NCI-H82 treated with DMSO at 0.1 percent for 48 hours (cell line): ENCODE results near the gene RNASEL.

Experiments
- DNase-seq: peaks from one replicate; lab custom pipeline; 2025; ENCODE audit not compliant: unreplicated experiment; lab: John Stamatoyannopoulos, UW

Gene RNASEL

DNA sequence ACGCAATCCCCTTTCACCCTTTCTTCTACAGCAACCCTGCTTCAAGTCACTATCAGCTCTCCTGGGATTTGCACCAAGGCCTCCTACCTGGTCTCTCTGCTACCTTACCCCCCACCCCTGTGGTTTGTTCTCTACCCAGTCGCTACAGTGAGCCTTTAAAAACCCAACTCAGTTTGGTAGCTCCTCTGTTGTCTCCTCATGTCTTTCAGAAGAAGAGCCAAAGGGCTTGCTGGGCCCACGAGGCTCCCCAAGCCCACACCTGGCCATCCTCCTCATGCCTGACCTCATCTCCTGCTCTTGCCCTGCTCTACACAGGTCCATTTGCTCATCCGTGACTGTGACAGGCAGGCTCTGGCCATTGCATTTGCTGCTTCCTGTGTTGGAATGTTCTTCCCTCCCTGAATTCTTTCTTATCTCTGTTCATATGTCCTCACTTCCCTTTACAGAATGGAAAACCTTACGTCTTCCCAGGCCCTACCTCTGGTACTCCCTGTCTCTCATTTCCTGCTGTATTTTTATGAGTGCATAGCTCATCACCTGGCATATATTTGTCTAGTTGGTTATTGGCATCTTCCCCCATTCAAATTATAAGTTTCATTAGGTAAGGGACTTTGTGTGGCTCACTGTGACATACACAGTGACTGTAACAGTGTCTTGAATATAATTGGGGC lies 11.8 kb upstream of the RNASEL start:
- no peak for DNase-seq

DNA sequence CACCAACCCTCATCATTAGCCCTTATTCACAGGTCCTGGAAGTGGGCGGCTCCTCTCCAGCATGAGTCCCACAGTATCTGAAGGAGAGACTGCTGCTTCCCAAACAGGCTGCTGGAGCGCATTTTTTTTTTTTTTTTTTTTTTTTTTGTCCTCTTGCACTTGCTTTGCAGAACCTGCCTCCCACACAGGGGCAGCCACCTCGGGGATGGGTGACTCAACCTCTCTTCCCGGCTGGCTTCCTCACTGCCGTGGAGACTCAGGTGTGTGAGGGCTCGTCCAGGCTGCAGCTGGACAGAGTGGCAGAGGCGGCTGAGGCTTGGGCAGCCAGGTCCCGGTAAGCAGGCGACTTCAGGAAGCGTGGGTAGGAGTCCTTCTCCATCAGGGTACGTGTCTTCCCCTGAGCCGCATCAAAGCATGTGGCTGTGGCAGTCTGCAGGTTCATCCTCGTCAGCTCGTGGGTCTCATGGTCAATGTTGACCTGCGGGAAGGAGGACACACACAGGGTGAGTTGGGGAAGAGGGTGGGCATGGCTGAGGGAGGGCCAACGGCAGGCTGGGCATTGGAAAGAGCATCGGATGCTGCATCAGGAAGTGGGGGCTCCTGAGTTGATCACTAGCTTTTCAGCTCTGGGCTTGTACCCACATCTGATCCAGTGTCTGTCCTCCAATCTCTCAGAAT lies 11.1 kb upstream of the RNASEL start:
- no peak for DNase-seq

DNA sequence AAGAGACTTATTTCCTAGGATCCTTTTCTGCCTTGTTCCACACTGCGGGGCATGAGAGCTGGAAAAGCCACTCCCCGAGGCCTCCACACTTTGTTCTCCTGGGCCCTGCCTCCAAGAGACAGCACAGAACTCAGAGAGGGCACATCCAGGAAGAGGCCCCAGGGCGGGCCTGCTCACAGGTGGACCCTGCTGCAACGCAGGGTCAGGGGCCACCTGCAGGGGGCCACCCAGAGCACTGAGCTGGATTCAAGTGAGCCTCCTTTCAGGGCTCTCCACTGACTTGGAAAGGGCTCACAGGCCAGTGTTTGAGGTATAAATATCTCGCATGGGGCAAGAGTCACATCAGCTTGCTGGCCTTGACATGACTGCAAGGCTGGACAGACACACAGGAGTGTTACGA lies 10.3 kb upstream of the RNASEL start:
- DNase-seq, result no peak

DNA sequence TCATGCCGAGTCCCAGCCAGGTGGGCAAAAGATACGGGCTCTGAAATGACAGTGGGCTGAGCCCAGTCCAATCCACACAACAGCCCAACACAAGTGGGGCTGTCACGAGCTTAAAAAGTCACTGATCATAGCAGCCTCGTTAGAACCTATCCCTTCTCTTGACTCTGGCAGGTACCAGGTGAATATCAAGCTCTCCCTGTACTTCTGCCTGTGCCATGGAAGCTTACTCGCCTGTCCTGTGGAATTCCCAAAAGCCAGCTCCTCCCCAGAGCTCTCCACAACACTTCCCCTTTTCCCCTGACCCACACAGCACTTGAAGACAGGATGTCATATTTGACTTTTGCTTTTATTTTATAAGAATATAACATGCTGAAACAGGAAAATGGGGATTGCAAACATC lies 9.2 kb upstream of the RNASEL start:
- DNase-seq, result no peak

DNA sequence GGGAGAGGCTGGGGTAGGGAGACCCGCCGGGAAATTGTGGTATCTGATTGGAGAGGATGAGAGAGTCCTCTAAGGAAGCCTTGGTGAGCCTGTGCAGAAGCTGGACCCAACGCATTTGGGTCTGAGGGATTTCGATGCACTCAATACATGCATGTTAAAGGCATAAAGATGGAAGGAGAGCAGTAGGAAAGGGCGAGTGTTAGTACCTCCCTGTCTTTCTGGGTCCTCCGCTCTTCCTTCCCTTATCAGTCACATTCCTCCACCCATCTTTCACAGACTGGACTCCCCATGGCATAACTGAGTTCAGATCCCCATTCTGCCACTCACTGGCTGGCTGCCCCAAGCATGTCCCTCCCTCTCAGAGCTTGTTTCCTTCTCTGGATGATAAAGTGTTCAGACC lies 7.9 kb upstream of the RNASEL start:
- DNase-seq, result no peak

DNA sequence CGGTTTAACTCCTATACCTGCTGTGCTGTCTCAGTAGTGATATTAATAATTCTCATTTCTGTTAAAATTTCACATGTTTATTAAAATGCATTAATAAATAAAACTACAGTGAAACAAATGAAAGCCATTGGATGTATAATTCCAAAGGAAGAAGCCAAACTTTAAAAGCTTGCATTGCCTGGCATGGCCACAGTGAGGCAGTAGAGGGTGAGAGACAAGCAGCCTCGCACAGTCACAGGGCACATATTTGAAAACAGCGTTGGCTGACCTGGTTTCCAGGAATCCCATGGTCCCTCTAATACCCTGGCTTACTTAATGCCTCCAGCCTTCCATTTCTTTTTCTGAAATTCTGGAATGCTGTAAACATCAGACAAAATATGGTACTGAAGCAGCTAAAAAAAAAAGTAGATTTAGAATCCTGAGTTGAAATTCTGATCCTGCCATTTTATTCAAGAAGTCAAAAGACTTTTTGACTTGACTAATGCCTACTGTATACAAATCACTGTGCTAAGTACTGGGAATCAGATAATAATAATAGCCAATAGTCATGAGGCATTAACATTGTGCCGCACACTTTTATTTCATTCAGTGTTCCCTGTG lies 6.7 kb upstream of the RNASEL start:
- DNase-seq, result peak; percentile 78

DNA sequence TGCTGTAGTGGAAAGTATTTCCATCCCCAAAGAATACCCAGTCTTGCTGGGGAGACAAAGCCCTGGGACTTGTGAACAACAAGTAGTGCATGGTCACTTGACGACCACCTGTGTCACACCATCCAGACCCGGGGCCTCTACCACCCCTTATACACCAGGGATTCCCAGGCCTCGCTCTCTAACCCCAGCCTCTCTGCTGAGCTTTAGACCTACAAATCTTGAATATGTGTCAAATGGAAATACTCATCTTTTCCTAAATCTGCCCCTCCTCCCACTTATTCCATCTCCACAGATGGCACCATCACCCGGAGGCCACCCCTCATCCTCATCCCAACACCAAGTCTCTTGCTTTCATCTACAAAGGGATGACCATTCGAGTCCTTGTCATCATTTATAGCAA lies 875 bp upstream of the RNASEL start:
- no peak for DNase-seq

DNA sequence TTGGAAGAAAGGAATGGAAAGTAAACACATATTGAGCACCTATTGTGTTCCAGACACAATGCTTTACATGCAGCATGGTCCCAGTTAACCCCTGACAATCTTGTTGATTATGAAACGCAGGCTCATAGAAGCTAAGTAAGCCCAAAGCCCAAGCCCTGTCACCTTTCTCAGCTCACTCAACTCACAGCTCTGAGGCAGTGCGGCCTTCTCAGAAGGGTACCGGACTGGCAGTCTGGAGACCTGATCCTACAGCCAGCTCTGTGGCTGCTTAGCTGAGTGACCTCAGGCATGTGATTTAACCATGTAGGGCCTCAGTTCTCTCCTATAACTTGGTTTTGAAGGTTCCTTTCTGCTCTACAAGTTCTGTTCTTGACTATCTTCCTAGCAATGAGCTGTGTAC lies 464 bp upstream of the RNASEL start:
- DNase-seq, result no peak

DNA sequence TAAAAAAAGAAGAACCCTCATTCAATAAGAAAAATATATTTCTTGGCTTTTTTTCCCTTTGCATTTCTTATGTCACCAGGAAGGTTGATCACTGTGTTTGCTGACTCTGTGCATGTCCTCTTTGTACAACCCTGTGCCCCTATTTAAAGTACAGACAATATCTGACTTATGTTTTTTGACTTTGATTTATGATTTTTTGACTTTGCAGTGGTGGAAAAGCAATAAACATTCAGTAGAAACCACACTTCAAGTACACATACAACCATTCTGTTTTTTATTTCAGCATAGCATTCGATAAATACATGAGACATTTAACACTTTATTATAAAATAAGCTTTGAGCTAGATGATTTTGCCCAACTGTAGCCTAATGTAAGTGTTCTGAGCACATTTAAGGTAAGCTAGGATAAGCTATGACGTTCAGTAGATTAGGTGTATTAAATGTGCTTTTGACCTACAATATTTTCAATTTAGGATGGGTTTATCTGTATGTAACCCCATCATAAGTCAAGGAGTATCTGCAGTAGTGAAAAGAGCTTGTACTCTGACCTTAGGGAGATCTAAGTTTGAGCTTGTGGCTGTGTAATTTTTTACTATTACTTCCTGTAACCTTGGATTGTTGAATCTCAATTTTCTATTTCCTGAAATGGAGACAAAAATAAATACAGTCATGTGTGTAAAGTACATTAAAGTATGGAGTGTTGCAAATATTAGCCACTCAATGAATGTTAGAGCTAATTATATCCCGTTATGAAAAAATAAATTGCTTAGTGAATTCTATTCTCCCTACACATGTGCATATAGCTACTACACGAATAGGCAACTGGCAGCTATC lies 1.2 kb downstream of the RNASEL start:
- no peak for DNase-seq

DNA sequence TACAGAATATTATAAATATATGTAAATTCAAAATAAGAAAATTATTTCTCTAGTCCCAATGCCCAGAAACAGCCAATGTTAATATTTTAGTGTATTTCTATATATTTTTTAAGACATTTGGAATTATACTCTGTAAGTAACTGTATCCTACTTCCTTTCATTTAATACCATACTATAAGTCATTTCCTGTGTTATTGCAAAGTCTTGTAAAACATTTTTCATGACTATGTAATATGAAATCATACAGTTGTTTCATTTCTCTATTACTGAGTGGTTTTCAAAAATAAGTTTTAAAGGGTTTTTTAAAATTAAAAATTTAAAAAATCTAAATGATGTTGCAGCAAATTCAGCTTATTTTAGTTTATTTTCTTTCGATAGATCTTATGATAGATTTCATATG lies 2.0 kb downstream of the RNASEL start:
- DNase-seq, result no peak

DNA sequence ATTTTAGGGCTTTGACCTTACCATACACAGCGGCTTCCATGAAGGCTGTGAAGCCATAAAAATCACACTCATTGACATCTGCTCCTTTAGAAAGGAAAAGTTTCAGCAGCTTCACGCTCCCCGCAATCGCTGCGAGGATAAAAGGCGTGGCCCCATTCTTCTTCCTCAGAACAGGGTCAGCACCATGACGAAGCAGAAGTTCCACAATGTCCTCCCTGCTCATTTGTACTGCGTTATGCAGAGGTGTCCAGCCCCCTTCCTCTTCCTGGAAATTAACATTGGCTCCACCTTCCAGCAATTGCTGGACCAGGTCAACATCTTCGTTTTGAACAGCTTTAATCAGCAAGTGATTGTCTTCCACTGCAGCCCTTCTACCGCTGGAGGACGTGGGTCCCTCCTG lies 2.7 kb downstream of the RNASEL start:
- DNase-seq, result no peak

DNA sequence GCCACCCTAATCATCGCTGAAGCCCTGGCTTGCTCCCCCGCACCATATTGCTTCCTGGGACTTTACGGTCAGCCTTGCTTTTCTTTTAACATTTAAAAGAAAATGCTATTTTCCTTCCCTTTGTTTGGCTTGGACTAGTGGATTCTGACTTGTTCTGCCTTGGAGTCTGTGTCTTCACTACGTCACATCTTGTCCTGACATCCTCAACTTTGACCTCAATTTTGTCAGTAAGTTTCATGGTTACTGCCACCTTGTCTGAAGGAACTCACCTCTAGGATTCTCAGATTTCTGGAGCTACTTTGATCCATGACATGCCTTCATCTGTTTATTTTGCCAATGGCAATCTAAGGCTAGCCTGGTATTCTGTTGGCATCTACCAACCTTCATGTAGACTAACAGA lies 4.3 kb downstream of the RNASEL start:
- no peak for DNase-seq

DNA sequence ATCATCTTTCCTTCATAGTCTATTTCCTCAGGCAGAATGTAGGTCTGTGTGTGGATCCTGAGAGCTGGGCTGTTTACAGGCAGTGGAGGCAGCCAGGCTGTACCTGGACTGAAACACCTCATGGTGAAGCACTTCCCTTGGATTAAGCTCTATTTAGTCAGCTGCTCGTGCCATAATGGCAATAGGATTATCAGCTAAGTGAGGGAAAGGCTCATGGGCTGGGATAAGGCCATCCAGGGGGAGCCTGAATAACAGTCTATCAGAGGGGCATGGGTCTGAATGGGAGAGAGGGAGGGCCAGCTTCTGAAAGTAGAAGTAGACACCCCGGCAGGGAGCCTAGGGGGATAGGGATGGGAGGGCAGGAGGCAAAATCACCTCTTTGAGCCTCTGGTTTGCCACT lies 8.3 kb downstream of the RNASEL start:
- DNase-seq, result peak; percentile 94

DNA sequence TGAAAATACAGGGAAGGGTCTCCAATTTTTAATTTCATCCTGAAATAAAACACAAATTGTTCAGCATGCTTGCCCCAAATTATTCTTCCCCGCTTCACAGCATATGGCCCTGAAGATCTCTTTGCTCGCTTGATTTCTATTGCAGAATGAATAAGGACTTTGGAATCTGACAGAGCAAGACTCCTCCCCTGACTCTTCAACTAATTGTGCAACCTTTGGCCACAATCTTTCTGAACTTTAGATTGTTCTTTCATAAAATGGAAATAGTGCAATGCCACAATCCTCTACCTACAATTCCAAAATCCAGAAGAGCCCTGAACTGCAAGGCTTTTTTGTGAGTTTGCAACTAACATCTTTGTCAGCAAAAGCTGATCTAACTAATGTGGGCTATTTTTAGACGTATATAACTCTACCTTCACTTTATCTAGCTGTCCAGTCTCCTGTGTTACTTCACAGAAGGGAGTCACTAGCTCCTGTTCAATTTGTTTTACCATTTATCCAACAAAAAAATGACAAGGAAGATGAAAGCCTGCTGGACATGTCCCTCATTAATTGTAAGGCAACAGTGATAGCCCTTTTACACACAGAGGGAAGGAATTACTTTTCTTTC lies 13.4 kb downstream of the RNASEL start:
- no peak for DNase-seq

DNA sequence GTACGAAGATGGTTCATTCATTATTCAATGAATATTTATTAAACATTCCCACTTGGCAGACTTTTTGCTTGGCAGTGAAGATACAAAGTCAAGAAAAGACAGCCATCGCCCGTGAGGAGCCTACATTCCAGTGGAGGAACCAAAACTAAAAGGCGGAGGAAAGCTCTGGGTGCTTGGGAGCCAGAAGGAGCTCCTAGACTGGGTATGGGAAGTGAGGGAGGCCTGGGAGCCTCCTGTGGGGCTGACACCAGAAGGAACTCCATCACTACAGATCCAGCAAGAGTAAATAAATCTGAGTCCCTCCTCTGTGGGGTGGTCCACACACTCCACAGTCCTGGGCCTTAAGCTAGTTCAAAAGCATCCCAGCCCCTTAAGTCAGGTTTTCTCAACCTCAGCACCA lies 14.9 kb downstream of the RNASEL start:
- no peak for DNase-seq

DNA sequence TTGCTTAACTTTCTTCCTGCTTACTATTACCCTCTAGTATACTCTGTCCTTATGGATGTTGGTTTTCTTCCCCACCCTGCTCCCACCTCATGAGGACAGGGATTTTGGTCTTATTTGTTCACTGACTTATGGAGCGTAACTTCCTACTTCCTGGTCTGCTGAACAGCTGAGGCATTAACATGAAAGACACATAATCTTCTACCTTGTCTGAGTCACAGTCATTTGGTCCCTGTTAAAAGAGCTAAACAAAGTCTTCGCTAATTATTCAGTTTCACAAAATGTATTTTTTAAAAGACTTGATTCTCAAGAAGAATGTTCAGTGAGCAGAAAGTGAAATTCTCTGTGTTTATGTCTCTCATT lies 18.5 kb downstream of the RNASEL start:
- DNase-seq, result no peak

DNA sequence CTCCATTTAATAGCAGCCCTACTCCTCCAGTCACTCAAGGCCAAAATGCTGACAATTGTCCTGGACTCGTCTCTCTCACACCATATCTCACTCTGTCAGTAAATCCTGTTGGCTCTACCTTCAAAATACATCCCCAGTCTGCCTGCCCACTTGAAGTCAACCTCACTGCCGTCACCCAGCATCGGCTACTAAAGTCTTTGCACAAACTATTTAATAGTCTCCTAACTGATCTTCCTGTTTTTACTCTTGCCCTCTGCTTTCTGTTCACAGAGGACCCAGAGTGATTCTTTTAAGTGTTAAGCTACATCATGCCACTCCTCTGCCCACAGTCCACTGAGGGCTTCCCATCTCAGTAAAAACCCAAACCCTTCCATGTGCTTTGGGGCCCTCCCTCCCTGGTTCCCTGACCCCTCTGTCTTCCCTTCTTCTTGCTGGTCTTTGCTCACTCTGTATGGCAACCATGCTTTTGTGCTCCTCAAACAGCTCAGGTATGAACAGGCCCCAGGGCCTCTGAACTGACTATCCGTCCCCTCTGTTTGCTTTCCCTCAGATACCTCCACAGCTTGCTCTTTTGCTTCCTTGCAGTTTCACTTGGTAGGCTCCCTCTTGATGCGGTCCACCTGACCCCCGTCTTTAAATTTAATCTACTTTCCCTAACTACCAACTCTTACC lies 19.0 kb downstream of the RNASEL start:
- no peak for DNase-seq

DNA sequence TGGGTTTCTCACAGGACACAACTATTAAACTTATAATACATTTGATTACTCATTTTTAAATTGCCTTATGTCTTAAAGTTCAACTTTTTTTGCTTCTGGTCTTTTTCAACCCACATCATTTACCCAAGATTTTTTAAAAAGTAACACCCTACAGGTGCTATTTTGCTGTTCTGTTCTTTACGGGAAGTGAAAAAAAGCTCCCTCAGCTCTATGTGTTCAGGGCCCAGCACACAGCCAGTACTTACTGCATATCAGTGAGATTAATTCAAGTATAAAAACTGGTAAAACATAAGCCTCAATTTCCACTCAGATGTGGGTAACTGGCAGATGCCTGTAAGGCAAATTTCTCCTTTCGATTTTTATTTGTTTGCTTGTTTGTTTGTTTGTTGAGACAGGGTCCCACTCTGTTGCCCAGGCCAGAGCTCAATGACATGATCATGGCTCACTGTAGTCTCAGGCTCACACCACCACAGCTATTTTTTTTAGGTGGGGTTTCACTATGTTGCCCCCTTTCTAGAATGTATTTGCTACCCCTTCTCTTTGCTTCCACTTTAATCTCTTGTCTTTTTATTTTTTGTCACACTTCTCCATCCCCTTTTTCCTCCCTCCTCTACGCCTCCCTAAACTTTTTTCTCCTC lies 20.3 kb downstream of the RNASEL start:
- no peak for DNase-seq

DNA sequence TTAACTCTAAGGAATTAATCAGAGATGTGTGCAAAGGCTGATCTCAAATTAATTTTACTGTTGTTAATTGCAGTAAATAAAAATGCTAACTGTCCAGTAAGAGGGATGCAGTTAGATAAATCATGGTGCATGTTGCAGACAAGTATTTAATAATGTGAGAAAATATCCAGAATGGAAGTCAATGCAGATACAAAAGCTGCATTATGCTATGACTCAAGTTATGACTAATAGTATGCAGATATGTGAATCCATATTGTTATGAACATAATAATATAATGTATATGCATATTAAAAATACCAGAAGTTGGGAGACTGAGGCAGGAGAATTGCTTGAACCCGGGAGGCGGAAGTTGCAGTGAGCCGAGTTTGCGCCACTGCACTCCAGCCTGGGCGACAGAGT lies 21.4 kb downstream of the RNASEL start:
- DNase-seq, result no peak

DNA sequence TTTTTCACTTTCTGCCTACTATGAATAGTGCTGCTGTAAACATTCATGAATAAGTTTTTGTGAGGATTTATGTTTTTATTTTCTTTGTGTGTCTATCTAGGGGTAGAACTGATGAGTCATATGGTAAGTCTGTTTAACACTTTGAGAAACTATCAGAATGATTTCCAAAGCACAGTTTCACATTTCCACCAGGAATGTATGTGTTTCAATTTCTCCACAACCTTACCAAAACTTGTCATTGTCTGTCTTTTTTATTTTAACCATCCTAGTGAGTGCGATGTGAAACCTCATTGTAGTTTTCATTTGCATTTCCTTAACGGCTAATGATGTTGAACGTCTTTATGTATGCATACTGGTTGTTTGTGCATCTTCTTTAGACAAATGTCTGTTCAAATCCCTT lies 23.5 kb downstream of the RNASEL start:
- DNase-seq, result no peak
